ENCODE results near the gene NAALADL2.
"Not testable (repeated sequence)": the region's sequence is repeated elsewhere in the genome, so short reads cannot be mapped to it uniquely, and the experiment has no call there.

NAALADL2 gene

DNA sequence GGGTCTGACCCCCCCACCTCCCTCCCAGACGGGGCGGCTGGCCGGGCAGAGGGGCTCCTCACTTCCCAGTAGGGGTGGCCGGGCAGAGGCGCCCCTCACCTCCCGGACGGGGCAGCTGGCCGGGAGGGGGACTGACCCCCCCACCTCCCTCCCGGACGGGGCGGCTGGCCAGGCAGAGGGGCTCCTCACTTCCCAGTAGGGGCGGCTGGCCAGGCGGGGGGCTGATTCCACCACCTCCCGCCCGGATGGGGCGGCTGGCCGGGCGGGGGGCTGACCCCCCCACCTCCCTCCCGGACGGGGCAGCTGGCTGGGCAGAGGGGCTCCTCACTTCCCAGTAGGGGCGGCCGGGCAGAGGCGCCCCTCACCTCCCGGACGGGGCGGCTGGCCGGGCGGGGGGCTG is 272.7 kb downstream of the NAALADL2 start:
- not testable (repeated sequence) for DNase-seq (ENCODE audit: low spot score)

DNA sequence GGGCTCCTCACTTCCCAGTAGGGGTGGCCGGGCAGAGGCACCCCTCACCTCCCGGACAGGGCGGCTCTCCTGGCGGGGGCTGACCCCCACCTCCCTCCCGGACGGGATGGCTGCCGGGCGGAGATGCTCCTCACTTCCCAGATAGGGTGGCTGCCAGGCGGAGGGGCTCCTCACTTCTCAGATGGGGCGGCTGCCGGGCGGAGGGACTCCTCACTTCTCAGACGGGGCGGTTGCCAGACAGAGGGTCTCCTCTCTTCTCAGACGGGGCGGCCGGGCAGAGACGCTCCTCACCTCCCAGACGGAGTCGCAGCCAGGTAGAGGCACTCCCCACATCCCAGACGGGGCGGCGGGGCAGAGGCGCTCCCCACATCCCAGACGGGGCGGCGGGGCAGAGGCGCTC is 273.6 kb downstream of the NAALADL2 start:
- DNase-seq (ENCODE audit: low spot score), result not testable (repeated sequence)

DNA sequence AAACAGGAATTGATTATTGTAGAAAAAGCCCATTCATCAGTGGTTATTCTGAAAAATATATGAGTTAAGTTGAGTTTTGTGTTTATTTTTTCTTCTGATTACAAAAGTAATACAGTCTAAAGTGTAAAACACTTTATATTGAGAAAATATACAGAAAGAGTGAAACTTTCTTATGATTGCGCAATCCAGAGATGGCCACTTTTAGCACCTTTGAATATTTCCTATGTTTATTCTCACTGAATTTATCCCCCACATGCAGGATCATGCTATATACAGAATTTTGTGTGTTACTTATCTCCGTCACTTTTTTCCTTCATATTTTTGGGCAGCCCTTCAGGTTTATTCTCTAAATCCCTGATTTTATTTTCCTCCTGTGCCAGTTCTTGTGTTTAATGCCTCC is 285.2 kb downstream of the NAALADL2 start:
- no peak for DNase-seq (ENCODE audit: low spot score)

DNA sequence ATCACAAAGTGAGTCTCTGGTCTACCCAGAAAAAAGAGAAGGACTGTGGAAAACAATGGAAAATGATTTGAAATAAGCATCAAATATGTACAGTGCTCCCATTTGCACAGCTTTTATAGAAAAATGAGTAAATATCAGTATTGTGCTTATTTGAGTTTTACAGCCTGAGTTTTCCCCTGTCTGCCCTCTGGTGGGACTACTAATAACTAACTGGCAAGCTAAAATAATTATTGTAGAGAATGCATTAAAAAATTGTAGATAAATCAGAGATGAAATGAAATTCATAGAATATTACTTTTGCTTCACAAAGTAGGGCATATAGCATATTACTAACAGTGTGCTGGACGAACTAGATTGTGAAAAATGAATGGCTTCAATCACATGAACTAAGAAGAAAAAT is 287.1 kb downstream of the NAALADL2 start:
- peak; percentile 2 for DNase-seq (ENCODE audit: low spot score)

DNA sequence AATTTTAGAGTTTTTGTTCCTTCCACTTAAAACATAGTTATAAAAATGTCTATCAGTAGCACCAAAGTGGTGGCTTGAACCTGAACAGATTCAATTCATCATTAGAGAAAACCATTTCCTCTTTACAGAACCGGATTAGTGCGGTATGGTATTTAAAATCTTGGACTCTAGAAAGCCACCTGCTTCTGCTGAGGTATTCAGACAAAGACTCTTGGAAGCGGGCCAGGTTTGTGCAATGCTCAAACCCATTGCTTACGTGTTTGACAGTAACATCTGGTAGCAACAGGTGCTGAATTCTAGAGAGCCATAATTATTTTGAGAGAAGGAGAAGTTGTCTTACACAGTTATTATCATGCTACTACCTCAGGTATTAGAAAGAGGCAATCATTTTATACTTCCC is 290.5 kb downstream of the NAALADL2 start:
- no peak for DNase-seq (ENCODE audit: low spot score)

DNA sequence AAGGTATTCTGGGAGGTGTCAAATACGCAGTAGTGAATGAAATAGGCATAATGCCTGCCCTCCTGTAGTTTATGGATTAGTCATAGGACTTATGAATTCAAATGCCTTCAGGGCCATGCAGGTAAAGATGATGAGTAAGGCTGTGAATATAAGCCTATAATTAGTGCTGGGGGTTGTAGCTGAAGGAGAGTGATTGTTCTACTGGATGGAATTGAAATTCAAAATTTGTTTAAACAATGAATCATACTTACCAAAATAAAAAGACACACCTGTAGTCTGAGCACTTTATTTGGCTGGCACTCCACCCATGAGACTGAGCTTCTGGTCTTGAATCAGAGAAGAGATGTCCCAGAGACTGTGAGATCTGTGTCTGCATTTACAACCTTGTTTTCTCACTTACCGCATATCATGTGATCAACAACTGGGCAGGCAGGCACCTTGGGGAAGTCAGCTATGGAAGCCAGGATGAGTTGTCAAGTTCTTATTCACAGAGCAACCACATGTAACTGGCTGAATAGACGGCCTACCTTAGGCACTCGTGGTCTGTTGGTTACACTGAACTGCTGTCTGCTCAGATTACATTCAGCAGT is 291.8 kb downstream of the NAALADL2 start:
- no peak for DNase-seq (ENCODE audit: low spot score)

DNA sequence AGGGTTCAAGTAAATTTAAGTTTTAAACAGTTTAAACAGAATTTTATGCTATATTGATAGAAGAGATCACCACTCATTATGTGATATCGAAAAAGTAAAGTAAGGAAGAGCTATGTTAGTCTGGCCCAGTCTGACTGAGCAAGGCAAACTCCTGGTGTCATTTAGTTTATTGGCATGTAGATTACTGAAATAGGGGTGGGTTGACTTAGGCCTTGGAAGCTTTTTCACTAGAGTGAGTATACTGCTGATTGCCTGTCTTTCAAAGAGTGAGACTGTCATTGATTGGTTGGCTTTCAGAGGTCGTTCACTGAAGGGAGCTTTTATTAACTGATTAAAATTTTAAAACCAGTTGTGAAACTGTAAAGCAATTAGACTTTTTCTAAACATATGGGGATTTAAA is 294.5 kb downstream of the NAALADL2 start:
- no peak for DNase-seq (ENCODE audit: low spot score)

DNA sequence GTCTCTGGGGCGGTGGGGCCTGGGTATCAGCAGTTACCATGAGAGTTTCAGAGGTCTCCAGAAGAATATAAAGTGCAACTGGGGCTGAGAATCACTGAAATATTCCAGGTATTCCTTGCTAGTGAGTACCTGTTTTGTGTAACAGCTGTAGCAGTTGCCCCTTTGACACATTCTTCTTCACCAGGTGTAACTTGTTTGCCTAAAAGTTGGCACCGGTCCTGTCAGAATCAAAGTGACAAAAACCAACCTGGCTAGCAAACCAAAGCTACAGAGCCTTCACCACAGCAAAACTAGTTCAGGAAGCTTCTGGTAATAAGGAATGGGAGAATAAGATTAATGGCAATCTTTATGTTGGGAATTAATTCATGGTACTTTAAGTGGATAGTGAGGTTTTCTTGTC is 296.0 kb downstream of the NAALADL2 start:
- DNase-seq (ENCODE audit: low spot score), result no peak

DNA sequence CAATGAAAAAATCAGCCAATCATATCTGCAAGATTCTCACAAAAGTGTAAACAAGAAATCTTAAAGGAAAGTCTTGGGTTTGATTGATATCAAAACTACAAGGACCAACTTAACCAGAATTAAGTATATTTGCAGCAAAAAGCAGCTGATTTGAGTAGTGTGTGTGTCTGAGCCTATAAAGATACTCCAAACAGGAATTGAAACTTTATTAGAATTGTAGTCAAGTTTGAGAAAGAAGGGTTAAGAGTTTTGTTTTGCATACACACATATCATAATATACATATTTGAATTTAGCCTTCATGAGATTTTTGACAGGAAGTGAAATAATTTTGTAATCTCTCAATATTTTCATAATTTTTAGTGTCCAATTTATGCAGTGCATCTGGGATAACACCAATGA is 300.1 kb downstream of the NAALADL2 start:
- no peak for DNase-seq (ENCODE audit: low spot score)

DNA sequence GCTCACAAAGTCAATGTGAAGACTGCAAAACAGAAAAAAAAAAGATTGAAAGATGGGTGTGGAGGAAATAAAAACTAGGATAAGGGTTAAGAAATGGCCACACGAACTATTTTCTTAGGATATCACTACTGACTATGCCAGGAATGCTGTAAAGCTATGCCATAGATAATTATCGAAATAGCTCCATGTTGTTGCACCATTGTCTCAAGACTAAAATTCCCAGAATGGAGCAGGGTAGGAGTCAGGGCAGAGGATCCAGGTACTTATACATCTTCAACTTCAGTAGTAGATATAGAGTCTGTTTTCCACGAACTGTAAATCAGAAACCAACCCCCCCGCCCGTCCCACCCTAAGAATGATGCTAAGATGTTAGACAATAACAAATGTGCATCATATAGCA is 302.2 kb downstream of the NAALADL2 start:
- no peak for DNase-seq (ENCODE audit: low spot score)

DNA sequence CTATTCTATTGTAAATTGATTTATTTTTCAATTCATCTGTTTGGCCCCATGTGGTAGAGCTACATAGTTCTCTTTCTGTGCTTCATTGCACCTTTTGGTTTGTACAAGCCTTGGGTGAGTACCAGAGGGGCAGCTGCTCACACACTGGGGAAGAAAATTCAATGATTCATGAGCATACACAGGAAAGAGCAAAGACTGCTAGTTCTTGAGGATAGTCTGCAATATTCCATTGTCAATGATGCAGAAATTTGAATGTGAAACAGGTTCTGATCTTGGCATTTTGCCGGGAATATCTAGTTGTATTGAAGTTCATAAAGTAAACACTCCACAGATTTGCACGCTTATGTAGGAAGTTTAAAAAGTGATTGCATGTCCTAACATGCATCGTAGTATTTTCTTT is 304.6 kb downstream of the NAALADL2 start:
- no peak for DNase-seq (ENCODE audit: low spot score)

DNA sequence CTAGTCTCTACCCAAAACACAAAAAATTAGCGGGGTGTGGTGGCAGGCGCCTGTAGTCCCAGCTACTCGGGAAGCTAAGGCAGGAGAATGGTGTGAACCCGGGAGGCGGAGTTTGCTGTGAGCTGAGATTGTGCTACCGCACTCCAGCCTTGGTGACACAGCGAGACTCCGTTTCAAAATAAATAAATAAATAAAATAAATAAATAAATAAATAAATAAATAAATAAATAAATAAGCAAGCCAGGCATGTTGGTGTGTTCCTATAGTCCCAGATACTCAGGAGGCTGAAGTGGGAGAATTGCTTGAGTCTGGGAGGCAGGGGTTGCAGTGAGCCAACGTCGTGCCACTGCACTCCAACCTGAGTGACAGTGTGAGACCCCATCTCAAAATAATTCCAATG is 314.0 kb downstream of the NAALADL2 start:
- not testable (repeated sequence) for DNase-seq (ENCODE audit: low spot score)

DNA sequence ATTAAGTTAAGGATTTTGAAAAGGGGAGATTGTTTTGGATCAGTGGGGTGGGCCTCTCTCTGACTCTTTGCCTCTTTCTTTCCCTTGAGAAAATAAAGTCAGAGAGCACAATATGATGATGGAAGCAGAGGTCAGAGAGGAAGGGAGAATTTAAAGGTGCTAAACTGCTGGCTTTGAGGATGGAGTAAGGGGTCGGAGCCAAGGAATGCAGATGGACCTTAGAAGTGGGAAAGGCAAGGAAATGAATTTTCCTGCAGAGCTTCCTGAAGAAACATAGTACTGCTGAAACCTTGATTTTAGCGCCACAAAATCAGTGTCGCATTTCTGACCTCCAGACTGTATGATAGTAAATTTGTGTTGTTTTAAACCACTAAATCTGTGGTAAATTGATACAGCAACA is 317.4 kb downstream of the NAALADL2 start:
- no peak for DNase-seq (ENCODE audit: low spot score)

DNA sequence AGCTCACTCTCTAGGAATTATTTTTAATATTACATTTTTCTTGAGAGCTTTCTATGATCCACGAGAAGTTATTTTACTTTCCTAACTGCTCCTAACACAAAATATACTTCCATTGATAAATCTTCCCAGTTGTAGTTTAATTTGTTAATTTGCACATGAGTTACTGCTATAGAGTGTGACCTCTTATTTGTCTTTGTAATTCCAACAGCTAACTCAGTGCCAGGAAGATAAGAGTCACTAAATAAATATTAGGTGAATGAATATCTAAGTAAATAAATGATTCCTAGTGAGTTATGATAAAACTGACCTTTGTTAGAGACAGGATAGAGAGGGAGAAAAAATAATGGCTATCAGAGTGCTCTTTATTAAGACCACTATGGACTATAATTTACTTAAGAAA is 319.9 kb downstream of the NAALADL2 start:
- no peak for DNase-seq (ENCODE audit: low spot score)

DNA sequence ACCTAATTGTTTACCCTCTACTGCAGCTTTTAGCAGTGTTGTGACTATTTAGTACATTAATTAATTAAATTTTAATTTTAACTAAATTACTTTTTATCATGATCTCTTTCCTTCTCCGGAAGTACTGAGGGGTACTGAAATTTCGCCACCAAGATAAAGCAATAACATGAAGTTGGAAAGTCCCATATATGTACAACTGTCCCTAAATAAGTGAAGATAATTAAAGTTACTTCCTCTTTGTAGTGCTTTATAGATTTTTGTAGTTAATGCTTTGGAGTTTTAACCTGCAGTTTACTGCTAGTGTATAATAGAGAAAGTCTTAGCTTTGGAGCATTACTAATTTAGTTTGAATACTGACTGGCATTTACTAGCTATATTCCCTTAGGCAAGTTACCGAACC is 325.3 kb downstream of the NAALADL2 start:
- no peak for DNase-seq (ENCODE audit: low spot score)

DNA sequence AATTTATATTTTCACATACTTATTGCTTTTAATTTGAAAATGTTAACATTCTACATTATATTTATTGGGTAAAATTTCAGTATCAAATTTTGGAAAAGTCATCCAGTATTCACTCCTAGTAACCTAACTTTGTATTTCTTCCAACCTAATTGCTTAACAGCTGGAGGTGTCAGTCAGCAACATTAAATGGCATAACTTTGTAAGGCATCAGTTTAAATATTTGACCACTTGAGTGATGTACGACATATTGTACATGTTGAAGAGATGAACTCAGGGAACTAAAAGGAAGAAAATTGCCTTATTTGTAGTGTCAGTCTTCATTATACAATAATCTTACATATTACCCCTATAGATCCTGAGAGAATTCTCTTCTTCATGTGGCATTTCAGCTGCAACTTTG is 326.8 kb downstream of the NAALADL2 start:
- no peak for DNase-seq (ENCODE audit: low spot score)

DNA sequence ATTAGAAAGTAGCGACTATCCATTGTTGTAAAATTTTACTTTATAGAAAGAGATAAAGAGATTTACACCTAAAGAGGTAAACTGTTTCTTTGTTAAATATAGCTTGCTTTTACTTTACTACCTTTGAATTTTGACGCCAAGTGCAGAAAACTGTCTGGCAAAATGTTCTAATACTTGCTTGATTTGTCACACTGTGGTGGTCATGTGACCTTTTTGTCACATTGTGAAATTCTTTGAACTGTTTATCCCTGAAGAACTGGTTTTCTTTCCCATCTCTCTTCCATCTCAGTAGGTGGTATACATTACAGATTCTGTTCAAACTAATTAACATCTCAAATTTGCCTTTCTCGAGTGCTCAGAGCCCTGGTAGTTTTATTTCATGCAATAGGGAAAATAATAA is 327.4 kb downstream of the NAALADL2 start:
- no peak for DNase-seq (ENCODE audit: low spot score)

DNA sequence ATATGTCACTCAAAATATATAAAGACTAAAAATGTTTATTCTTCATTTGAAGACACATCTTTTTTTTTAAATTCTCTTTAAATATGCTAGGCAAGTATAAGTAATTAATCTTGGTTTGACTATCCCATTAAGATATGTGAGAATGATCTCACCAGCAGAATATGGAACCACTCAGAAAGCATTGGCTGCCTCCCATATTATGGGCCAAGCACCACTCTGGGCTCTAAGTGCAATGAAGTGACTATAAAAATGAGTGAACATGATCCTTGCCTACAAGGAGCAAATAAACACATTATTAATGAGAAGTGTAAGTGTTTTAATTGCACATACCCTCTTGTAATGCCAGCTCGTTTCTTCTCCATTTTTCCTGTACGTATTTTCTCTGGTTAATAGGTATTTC is 328.5 kb downstream of the NAALADL2 start:
- DNase-seq (ENCODE audit: low spot score), result no peak

DNA sequence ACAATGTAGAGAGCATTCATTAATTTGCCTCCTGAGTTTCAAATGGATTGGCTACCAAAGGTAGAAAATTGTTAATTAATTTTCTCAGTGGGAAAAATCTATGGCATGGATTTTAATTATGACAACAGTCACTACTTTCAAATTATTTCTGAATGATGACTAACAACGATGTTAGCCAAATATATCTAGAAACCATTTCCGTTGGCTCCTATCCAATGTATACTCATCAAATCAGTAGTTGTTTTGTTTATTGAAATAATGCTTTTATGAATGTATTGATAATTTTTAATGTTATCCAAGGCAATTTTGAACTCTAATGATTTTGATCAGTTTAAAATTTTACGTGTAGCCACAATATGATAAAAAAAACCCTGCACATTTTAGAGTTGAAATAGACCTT is 333.4 kb downstream of the NAALADL2 start:
- DNase-seq (ENCODE audit: low spot score), result no peak

DNA sequence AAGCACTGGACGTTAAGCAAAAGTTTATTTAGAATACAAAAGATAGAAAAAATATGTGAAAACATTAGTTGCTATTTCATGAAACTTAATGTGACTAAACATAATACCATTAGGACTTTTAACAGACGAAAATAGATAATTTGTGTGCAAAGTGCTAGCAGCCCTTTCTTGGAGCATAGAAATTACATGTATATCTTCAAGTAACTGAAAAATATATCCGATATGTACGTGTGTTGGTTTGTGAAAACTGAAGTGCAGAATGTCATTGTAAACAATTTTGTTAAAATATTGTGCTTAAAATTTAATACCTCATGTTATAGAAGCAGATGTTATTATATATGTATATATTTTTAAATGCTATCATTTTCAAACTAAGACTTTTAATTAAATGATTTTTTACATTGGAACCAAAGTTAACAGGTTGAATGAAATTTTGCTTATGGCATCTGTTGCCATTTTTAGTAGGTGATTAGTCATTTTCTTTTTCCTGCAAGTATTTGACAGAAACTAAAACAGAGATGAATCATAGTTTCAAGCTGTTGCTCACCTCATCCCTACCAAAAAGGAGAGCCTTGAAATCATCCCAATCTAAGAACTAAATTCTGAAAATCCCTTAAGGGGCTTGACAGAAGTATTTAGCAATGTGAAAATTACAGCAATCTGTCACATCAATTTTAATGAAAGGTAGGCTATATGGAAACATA is 334.8 kb downstream of the NAALADL2 start:
- no peak for DNase-seq (ENCODE audit: low spot score)

DNA sequence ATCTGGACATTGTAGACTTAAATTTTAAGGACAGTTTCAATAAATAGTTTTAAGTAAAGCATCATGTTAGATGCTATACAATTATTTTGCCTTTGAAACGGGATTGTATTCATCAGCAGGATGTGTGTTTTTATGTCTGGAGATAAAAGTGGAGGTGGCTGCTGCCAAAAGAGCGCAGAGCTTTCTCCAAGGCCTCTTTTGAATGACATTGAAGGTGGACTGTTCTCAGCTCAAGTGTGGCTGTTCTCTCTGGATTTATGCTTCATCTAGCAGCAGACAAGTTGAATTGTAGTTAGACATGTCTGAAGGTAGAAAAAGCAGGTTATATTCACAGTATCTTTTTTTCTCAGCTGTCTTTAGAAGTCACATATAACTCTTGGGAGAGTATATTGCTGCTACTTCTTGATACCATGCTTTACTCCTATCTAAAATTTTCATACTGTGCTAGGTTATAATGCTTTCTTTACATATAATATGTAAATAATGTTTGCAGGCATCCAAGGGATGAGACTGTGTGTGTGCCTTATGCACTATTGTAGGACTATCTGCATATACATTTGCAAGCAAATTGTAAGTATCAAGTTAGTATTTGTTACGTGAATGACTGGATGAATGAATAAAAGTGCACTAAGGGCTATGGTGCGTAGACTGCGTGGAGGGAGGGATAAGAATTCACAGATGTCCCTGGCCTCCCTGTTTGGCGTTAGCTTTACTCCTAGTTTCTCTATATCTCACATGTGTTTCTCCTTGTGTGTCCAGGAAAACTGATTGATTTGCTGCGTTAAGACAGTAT is 340.1 kb downstream of the NAALADL2 start:
- DNase-seq (ENCODE audit: low spot score), result no peak

DNA sequence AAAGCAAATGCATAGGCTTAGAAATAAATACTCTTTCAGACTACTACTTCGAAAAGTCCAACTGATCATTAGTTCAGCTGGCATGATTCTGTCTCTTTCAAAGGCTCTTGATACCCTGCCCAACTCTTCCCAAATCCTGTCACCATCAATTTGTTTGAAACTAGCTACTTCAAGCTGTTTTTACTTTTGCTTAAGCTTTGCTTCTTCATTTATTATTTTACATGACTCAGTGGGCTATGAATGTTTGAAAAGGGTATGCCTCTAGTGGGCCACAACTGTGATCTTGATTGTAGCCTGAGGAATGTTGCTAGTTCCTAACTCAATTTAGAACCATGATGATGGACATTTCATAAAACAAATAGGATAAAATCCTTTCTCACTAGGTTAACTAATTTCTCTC is 340.8 kb downstream of the NAALADL2 start:
- DNase-seq (ENCODE audit: low spot score), result no peak

DNA sequence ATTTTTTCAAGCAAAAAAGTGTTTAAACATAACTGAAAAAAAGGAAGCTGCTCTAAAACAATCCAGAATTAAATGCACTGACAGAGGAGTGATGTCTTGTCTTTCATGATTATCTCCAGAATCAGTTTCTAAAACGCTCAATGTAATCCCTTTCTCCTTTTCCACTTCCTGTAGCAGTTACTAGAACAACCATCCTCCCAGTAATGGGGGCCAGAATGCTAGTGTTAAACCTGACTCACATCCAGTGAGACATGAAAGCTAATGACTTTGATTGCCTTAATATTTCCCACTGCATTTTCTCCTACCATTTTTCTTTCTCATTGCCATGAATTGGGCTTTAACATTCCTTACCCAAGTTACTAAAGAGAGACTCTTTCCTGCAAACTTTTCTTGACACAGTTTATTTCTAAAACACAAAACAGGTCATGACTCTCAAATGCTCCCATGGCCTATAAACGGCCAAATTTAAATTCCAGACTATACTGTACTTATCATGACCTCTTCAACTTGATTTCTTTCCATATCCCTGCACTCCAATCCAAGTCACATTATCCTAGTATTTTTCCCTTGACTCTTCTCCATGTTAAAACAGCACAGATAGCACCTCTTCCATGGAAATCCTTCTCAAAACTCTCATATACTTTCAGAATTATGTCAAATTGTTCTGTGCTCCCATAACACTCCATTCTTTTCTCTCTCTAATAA is 341.4 kb downstream of the NAALADL2 start:
- no peak for DNase-seq (ENCODE audit: low spot score)
